HepG2 (cell line): ENCODE measurements around the gene SMARCA5. TPM values are rescaled to one million over a fixed set of nuclear protein-coding genes. Genes with fewer than 3 reads are reported as not detected.
A peak's percentile ranks its signal among the peaks of the same experiment; 100 is the strongest.

ENCODE experiments used
- ARNTL ChIP-seq: sonication (generic); formaldehyde crosslinking; IDR thresholded peaks from 2 replicates; pipeline ENCODE4 v1.4.0; 2020; ENCODE audit warnings: mild to moderate bottlenecking, missing genetic modification reagents
- MZF1 ChIP-seq: sonication (generic); formaldehyde crosslinking; IDR thresholded peaks from 2 replicates; pipeline ENCODE4 v1.8.1; 2023; ENCODE audit warnings: mild to moderate bottlenecking, missing genetic modification reagents, borderline replicate concordance
- RBM39 ChIP-seq: fragments of 200-400 bp; formaldehyde crosslinking; IDR thresholded peaks from one replicate; pipeline ENCODE4 v1.6.1; 2018; ENCODE audit warnings: antibody characterized with exemption, mild to moderate bottlenecking, low read depth, low read length; ENCODE audit not compliant: poor library complexity, severe bottlenecking
- THYN1 ChIP-seq: sonication (generic); formaldehyde crosslinking; IDR thresholded peaks from 2 replicates; pipeline ENCODE4 v1.8.1; 2023; ENCODE audit warnings: low read depth, mild to moderate bottlenecking, moderate library complexity, missing genetic modification reagents, borderline replicate concordance
- YEATS2 ChIP-seq: sonication (generic); formaldehyde crosslinking; IDR thresholded peaks from 2 replicates; pipeline ENCODE4 v1.4.0; 2020; ENCODE audit warnings: missing genetic modification reagents, borderline replicate concordance
- ZFP82 ChIP-seq: sonication (generic); formaldehyde crosslinking; IDR thresholded peaks from 2 replicates; pipeline ENCODE4 v1.5.1; 2020; ENCODE audit warnings: mild to moderate bottlenecking, missing genetic modification reagents, borderline replicate concordance
- ZNF33B ChIP-seq: sonication (generic); formaldehyde crosslinking; IDR thresholded peaks from 2 replicates; pipeline ENCODE4 v1.5.1; 2020; ENCODE audit warnings: mild to moderate bottlenecking, missing genetic modification reagents
- ZNF441 ChIP-seq: sonication (generic); formaldehyde crosslinking; IDR thresholded peaks from 2 replicates; pipeline ENCODE4 v1.7.0; 2021; ENCODE audit warnings: missing genetic modification reagents, borderline replicate concordance
- ZNF446 ChIP-seq: sonication (generic); formaldehyde crosslinking; IDR thresholded peaks from 2 replicates; pipeline ENCODE4 v1.5.0; 2020; ENCODE audit warnings: mild to moderate bottlenecking, missing genetic modification reagents
- ZNF605 ChIP-seq: sonication (generic); formaldehyde crosslinking; IDR thresholded peaks from 2 replicates; pipeline ENCODE4 v1.8.0; 2022; ENCODE audit warnings: mild to moderate bottlenecking, missing genetic modification reagents
- ZNF737 ChIP-seq: sonication (generic); formaldehyde crosslinking; IDR thresholded peaks from 2 replicates; pipeline ENCODE4 v1.5.0; 2020; ENCODE audit warnings: missing genetic modification reagents, mild to moderate bottlenecking, borderline replicate concordance
- polyA plus RNA-seq, 8 experiments: library from polyadenylated mRNA; depleted of rRNA in 3 of 8; stranded (reverse) in 7 of 8; unstranded in 1 of 8; fragments of >200 nt; fragmentation: Illumina TruSeq in 4 of 8; extraction: Trizol in 4 of 8; gene quantifications; 2 replicates each; pipeline versions ENCODE4 v1.2.1 to v1.2.3, GENCODE V29; 2011 to 2016; ENCODE audit warnings: low read depth in 4 of 8, missing spikeins in 1 of 8, mixed read lengths in 1 of 8; ENCODE audit not compliant: insufficient read depth in 1 of 8
- total RNA-seq, 5 experiments: library from RNA; depleted of rRNA; stranded (reverse); fragments of >200 nt; fragmentation: Illumina TruSeq; extraction: Trizol; gene quantifications; 2 replicates each; pipeline ENCODE4 v1.2.3, GENCODE V29; 2016; ENCODE audit warnings: low read depth in 1 of 5
- TF ChIP-seq, protein P1 (sequence below): sonication (generic); formaldehyde crosslinking; IDR thresholded peaks from 2 replicates; pipeline ENCODE4 v1.4.0; 2020; ENCODE audit warnings: mild to moderate bottlenecking, missing genetic modification reagents, borderline replicate concordance
- TF ChIP-seq, protein P2 (sequence below): sonication (generic); formaldehyde crosslinking; IDR thresholded peaks from 2 replicates; pipeline ENCODE4 v1.5.1; 2020; ENCODE audit warnings: mild to moderate bottlenecking, missing genetic modification reagents, borderline replicate concordance
- TF ChIP-seq, protein P3 (sequence below): sonication (generic); formaldehyde crosslinking; IDR thresholded peaks from 2 replicates; pipeline ENCODE4 v1.4.0; 2020; ENCODE audit warnings: missing genetic modification reagents

SMARCA5 gene
- total and polyA plus RNA-seq, 2 of the 13 experiments (the other 11 are each of a cell fraction or from before 2014, with no cell fraction given), result 7.0 to 37.5 TPM

DNA sequence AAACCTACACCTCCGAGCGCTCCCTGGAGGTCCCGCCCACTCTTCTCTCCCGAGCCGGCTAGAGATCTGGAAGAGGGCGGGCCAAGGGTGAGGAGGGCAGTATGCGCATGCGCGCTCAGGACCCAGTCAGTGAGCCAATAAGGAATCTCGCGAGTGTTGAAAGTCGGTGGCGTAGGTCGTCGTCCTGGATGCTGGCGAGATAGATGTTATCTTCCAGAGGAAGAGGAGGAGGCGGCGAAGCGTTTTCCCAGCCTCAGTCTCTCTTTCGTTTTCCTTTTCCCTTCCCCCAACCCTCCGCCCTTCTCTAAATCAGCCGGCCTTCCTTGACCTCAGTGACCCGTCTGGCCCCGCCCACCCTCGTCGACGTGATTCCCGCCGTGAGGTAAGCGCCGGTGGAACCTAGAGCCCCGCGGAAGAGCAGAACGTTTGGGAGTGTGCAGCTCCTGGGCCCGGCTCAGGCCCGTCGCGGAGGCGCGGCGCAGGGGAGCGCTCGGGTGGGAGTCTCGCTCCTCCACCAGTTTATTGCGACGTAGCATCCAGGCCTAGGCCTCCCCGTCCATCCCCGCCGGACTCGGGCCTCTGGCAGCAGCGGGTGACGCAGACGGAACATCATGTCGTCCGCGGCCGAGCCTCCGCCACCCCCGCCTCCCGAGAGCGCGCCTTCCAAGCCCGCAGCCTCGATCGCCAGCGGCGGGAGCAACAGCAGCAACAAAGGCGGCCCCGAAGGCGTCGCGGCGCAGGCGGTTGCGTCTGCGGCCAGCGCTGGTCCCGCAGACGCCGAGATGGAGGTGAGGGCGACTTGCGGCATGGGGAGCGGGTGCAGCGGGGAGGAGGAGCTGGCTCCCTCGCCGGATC lies at the start of gene SMARCA5 (continued):
- TF ChIP-seq, protein P1, sequence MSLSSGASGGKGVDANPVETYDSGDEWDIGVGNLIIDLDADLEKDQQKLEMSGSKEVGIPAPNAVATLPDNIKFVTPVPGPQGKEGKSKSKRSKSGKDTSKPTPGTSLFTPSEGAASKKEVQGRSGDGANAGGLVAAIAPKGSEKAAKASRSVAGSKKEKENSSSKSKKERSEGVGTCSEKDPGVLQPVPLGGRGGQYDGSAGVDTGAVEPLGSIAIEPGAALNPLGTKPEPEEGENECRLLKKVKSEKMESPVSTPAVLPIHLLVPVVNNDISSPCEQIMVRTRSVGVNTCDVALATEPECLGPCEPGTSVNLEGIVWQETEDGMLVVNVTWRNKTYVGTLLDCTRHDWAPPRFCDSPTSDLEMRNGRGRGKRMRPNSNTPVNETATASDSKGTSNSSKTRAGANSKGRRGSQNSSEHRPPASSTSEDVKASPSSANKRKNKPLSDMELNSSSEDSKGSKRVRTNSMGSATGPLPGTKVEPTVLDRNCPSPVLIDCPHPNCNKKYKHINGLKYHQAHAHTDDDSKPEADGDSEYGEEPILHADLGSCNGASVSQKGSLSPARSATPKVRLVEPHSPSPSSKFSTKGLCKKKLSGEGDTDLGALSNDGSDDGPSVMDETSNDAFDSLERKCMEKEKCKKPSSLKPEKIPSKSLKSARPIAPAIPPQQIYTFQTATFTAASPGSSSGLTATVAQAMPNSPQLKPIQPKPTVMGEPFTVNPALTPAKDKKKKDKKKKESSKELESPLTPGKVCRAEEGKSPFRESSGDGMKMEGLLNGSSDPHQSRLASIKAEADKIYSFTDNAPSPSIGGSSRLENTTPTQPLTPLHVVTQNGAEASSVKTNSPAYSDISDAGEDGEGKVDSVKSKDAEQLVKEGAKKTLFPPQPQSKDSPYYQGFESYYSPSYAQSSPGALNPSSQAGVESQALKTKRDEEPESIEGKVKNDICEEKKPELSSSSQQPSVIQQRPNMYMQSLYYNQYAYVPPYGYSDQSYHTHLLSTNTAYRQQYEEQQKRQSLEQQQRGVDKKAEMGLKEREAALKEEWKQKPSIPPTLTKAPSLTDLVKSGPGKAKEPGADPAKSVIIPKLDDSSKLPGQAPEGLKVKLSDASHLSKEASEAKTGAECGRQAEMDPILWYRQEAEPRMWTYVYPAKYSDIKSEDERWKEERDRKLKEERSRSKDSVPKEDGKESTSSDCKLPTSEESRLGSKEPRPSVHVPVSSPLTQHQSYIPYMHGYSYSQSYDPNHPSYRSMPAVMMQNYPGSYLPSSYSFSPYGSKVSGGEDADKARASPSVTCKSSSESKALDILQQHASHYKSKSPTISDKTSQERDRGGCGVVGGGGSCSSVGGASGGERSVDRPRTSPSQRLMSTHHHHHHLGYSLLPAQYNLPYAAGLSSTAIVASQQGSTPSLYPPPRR (CRISPR knock-in tag), result no peak
- TF ChIP-seq MZF1 (no peak), YEATS2 (CRISPR knock-in tag) (peak; percentile 85), THYN1 (CRISPR knock-in tag) (no peak), ZNF33B (CRISPR knock-in tag) (no peak; the same call in 1 of the 2 replicates), RBM39 (peak; percentile 88), ZNF446 (CRISPR knock-in tag) (peak; percentile 90; the same call in 1 of the 2 replicates), ZNF737 (no peak), ZFP82 (CRISPR knock-in tag) (peak; percentile 91; the same call in 1 of the 2 replicates), ARNTL (CRISPR knock-in tag) (peak; percentile 34; the same call in 1 of the 2 replicates), ZNF605 (no peak), ZNF441 (CRISPR knock-in tag) (peak; percentile 65; the same call in 1 of the 2 replicates)
- TF ChIP-seq, protein P2, sequence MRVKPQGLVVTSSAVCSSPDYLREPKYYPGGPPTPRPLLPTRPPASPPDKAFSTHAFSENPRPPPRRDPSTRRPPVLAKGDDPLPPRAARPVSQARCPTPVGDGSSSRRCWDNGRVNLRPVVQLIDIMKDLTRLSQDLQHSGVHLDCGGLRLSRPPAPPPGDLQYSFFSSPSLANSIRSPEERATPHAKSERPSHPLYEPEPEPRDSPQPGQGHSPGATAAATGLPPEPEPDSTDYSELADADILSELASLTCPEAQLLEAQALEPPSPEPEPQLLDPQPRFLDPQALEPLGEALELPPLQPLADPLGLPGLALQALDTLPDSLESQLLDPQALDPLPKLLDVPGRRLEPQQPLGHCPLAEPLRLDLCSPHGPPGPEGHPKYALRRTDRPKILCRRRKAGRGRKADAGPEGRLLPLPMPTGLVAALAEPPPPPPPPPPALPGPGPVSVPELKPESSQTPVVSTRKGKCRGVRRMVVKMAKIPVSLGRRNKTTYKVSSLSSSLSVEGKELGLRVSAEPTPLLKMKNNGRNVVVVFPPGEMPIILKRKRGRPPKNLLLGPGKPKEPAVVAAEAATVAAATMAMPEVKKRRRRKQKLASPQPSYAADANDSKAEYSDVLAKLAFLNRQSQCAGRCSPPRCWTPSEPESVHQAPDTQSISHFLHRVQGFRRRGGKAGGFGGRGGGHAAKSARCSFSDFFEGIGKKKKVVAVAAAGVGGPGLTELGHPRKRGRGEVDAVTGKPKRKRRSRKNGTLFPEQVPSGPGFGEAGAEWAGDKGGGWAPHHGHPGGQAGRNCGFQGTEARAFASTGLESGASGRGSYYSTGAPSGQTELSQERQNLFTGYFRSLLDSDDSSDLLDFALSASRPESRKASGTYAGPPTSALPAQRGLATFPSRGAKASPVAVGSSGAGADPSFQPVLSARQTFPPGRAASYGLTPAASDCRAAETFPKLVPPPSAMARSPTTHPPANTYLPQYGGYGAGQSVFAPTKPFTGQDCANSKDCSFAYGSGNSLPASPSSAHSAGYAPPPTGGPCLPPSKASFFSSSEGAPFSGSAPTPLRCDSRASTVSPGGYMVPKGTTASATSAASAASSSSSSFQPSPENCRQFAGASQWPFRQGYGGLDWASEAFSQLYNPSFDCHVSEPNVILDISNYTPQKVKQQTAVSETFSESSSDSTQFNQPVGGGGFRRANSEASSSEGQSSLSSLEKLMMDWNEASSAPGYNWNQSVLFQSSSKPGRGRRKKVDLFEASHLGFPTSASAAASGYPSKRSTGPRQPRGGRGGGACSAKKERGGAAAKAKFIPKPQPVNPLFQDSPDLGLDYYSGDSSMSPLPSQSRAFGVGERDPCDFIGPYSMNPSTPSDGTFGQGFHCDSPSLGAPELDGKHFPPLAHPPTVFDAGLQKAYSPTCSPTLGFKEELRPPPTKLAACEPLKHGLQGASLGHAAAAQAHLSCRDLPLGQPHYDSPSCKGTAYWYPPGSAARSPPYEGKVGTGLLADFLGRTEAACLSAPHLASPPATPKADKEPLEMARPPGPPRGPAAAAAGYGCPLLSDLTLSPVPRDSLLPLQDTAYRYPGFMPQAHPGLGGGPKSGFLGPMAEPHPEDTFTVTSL, result peak; percentile 53; the same call in 1 of the 2 replicates
- TF ChIP-seq, protein P3, sequence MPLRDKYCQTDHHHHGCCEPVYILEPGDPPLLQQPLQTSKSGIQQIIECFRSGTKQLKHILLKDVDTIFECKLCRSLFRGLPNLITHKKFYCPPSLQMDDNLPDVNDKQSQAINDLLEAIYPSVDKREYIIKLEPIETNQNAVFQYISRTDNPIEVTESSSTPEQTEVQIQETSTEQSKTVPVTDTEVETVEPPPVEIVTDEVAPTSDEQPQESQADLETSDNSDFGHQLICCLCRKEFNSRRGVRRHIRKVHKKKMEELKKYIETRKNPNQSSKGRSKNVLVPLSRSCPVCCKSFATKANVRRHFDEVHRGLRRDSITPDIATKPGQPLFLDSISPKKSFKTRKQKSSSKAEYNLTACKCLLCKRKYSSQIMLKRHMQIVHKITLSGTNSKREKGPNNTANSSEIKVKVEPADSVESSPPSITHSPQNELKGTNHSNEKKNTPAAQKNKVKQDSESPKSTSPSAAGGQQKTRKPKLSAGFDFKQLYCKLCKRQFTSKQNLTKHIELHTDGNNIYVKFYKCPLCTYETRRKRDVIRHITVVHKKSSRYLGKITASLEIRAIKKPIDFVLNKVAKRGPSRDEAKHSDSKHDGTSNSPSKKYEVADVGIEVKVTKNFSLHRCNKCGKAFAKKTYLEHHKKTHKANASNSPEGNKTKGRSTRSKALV (CRISPR knock-in tag), result no peak; the same call in 1 of the 2 replicates
